ENCODE results near the gene SOX15.
"Not testable (repeated sequence)": the region's sequence is repeated elsewhere in the genome, so short reads cannot be mapped to it uniquely, and the experiment has no call there.

The SOX15 gene

GRCh38 chr17:7611635-7612293 lies 21.9 kb upstream of the SOX15 start:
- no peak for DNase-seq (ENCODE audit: extremely low read depth in 1 of 2, low read depth in 1 of 2)

DNA sequence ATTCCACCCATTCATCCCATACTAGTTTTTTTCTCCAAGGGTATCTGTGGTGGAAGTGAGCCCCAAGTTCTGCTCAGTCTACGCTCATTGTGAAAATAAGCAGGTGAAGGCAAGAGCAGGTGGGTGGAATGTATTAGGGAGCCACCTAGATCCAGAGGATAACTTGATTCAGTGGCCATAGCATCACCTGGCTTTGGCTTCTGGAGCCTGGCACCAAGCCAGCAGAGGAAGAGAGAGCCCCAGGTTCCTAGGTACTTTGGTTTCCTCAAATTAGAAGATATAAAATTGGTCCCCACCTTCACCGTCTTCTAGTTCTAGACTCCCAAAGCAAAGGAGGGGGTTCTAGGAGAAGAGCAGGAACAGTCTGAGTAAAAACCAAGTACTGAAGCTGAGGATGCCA lies 20.7 kb upstream of the SOX15 start:
- DNase-seq (ENCODE audit: extremely low read depth in 1 of 2, low read depth in 1 of 2): no peak

DNA sequence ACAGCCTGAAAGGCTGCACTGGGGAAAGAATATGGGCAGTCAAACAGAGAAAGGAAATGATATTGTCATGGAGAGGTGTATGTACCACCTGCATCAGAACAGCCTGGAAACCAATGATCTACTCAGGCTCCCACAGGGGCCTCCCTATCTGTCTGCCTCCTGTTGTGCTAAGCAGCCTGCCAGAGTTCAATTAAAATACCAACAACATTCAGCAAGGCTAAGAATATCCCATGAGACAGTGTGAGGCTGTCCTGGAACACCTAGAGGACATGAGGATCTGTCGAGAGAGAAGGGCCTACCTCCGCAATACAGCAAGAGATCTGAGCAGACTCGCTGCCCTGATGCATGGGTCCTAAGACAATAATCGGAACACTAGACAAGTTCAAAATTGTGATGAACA lies 16.4 kb upstream of the SOX15 start:
- DNase-seq (ENCODE audit: extremely low read depth in 1 of 2, low read depth in 1 of 2): no peak

DNA sequence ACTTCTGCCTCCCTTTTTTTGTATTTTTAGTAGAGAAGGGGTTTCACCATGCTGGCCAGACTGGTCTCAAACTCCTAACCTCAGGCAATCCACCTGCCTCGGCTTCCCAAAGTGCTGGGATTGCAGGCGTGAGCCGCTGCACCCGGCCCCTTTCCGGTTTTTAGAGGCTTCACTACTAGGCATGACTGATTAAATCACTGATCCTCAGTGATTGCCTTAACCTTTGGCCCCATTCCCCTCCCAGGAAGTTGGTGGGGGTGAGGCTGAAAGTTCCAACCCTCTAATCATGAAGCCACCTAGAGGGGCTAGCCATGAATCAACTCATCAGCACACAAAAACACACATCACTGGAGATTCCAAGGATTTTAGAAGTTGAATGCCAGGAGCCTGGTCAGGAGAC lies 7.7 kb upstream of the SOX15 start:
- not testable (repeated sequence) for DNase-seq (ENCODE audit: extremely low read depth in 1 of 2, low read depth in 1 of 2)

DNA sequence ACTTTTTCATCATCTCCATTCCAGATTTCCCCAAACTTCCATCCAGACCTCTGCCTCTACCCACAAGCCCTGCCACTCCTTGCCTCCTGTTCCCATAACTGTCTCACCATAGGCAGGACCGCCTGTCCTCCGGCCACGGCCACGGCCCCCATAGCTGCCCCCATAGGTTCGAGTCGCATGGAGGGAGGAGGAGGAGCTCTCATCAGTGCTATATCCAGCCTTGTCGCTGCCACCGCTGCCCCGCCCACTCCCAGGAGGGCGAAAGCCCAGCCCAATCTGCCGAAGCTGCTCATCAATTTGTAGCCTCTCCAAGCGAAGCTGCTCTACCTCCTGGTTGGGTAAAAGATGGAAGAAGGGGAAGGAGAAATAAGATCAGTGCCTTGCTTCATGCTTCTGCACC lies 3.4 kb upstream of the SOX15 start:
- DNase-seq (ENCODE audit: extremely low read depth in 1 of 2, low read depth in 1 of 2): no peak

- no peak for DNase-seq (ENCODE audit: extremely low read depth in 1 of 2, low read depth in 1 of 2)
Measured at GRCh38 chr17:7592422-7593021, 2.6 kb upstream of the SOX15 start.

GRCh38 chr17:7591596-7591995 lies 1.7 kb upstream of the SOX15 start:
- no peak for DNase-seq (ENCODE audit: extremely low read depth in 1 of 2, low read depth in 1 of 2)

DNA sequence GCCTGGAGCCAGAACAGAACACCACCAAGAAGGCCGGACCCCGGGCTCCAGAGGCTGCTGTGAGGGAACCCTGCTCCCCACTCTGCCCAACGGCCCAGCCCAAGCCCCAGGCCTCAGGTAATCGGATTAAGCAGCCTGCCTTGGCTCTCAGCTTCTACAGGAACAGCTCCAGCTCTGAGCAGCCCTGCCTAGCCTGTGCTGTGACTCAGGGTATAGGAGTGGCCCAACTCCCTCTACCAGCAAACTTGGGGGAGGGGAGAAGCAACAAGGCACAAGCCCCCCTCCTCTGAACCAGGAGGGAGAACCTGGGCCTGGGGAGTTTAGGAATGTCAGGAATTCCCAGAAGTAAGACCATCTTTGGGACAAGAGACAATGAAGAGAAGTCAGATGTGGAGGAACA lies 849 bp upstream of the SOX15 start:
- DNase-seq (ENCODE audit: extremely low read depth in 1 of 2, low read depth in 1 of 2): no peak

DNA sequence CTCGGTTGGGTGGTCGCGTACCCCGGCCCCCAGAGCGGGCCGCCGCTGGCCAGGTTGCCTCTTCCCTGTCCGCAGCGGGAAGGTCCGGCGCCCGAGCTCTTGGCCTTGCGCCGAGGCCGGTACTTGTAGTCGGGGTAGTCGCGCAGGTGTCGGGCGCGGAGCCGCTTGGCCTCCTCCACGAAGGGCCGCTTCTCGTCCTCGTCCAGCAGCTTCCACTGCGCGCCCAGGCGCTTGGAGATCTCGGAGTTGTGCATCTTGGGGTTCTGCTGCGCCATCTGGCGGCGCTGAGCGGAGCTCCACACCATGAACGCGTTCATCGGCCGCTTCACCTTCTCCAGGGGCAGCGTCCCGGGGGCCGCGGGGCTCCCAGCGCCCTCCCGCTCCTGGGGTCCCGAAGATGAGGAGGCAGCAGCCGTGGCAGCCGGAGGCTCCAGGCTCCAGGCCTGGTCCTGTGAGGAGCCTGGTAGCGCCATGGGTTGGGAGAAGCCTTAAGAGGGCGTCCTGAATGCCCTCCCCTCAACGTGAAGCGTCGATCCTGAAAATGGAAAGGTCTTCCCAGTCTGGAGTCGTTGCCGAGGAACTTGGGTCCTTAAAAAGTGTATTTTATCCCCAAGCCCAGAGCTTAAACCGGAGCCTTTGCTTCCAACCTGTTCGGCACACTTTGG lies 558 bp downstream of the SOX15 start:
- no peak for DNase-seq (ENCODE audit: extremely low read depth in 1 of 2, low read depth in 1 of 2)

- no peak for DNase-seq (ENCODE audit: extremely low read depth in 1 of 2, low read depth in 1 of 2)
Measured at GRCh38 chr17:7588553-7589203, 1.2 kb downstream of the SOX15 start.

GRCh38 chr17:7587420-7588151 lies 2.3 kb downstream of the SOX15 start:
- no peak for DNase-seq (ENCODE audit: extremely low read depth in 1 of 2, low read depth in 1 of 2)

- no peak for DNase-seq (ENCODE audit: extremely low read depth in 1 of 2, low read depth in 1 of 2)
Measured at GRCh38 chr17:7586673-7587419, 3.0 kb downstream of the SOX15 start.

- peak; percentile 91 for DNase-seq (ENCODE audit: extremely low read depth in 1 of 2, low read depth in 1 of 2)
Measured at GRCh38 chr17:7583253-7584109, 6.4 kb downstream of the SOX15 start, which contains the start of gene MPDU1. Gene MPDU1 (plus strand): TSS chr17:7583852. CDS start chr17:7583863, 11 bp downstream.

DNA sequence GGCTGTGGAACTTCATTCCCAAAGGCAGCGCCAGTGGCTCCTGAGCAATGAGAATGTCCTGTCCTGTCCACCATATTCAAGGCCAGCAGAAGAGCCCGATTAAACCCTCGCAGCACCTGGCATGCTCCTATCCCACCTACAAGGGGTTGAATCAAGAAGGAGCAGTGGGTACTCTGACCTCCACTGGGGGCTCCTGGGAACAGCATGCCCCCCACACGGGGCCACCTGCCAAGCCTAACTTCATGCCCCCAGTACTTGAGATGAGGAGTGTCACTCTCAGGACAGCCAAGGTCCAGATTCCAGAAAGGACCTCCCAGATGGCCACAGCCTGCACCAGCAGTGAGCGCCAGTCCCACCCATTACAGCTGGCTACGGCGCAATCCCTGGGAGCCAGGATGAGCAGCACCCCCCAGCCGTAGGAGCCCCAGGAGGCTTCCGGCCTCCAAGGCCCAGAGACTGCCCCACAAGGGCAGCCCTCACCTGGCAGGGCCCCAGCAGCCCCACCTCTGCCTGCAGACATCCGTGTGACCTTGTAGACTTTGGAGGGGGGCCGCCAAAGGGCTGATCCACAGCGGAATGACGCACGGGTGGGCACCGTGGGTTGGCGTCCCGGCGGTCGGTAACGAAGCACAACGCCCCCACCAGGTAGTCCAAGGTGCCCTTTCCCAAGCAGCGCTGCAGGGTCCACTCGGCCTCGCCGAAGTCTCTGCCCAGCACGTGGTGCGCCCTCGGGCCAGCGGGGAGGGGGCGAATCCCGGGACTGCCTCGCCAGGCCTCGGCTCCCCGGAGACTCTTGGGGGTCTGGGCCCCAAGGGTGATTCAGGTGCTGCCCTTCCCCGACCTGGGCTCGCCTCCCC lies 7.3 kb downstream of the SOX15 start:
- DNase-seq (ENCODE audit: extremely low read depth in 1 of 2, low read depth in 1 of 2): no peak

GRCh38 chr17:7580604-7581575 lies 9.0 kb downstream of the SOX15 start:
- DNase-seq (ENCODE audit: extremely low read depth in 1 of 2, low read depth in 1 of 2): no peak

DNA sequence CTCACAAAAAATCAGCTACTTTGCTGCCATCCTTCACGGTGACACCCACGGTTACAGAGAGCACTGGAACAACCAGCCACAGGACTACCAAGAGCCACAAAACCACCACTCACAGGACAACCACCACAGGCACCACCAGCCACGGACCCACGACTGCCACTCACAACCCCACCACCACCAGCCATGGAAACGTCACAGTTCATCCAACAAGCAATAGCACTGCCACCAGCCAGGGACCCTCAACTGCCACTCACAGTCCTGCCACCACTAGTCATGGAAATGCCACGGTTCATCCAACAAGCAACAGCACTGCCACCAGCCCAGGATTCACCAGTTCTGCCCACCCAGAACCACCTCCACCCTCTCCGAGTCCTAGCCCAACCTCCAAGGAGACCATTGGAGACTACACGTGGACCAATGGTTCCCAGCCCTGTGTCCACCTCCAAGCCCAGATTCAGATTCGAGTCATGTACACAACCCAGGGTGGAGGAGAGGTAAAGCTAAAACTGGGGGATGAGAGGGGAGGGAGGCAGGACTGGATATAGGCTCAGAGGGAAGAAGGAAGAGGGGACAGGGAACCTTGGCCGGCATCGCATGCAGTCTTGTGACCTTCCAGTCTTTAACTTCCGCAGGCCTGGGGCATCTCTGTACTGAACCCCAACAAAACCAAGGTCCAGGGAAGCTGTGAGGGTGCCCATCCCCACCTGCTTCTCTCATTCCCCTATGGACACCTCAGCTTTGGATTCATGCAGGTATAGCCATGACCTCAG lies 9.9 kb downstream of the SOX15 start:
- peak in 1 of 2 donors; percentile 23 for DNase-seq (ENCODE audit: extremely low read depth in 1 of 2, low read depth in 1 of 2)
